GM12878 (cell line): Measurements from ENCODE around the gene RALGPS1. TPM values are rescaled to one million over a fixed set of nuclear protein-coding genes. Genes with fewer than 3 reads are reported as not detected.
A peak's percentile ranks its signal among the peaks of the same experiment; 100 is the strongest.

Experiments
- CHD4 ChIP-seq: fragments of 200-600 bp; sonication (generic); IDR thresholded peaks from 2 replicates; pipeline ENCODE4 v1.6.1; 2016; ENCODE audit warnings: mild to moderate bottlenecking
- EZH2 ChIP-seq: IDR thresholded peaks from 2 replicates; pipeline ENCODE4 v1.6.1; 2012; ENCODE audit warnings: low read depth, mild to moderate bottlenecking, control low read depth, inconsistent platforms, low read length, borderline replicate concordance; ENCODE audit not compliant: control insufficient read depth
- HCFC1 ChIP-seq: fragments of 150-350 bp; IDR thresholded peaks from 2 replicates; pipeline ENCODE4 v1.6.1; 2014; ENCODE audit warnings: low read length
- HDAC6 ChIP-seq: fragments of 200-600 bp; sonication (generic); IDR thresholded peaks from one replicate; pipeline ENCODE4 v1.8.0; 2017; ENCODE audit warnings: antibody characterized with exemption; ENCODE audit not compliant: unreplicated experiment
- IRF3 ChIP-seq: fragments of 450-650 bp; IDR thresholded peaks from 2 replicates; pipeline ENCODE4 v1.6.1; 2014; ENCODE audit warnings: mild to moderate bottlenecking
- MEF2B ChIP-seq: fragments of 450-650 bp; IDR thresholded peaks from 2 replicates; pipeline ENCODE4 v1.6.1; 2018; ENCODE audit warnings: mild to moderate bottlenecking, moderate library complexity; ENCODE audit not compliant: partially characterized antibody, poor library complexity, severe bottlenecking
- MTA2 ChIP-seq: fragments of 450-650 bp; IDR thresholded peaks from 2 replicates; pipeline ENCODE4 v1.6.1; 2016; ENCODE audit warnings: low read depth, mild to moderate bottlenecking, moderate library complexity
- MYB ChIP-seq: fragments of 150-350 bp; IDR thresholded peaks from 2 replicates; pipeline ENCODE4 v1.6.1; 2014; ENCODE audit warnings: mild to moderate bottlenecking, low read depth, low read length, borderline replicate concordance
- NKRF ChIP-seq: fragments of 450-650 bp; conservative IDR thresholded peaks from 2 replicates; pipeline ENCODE4 v1.6.1; 2017; ENCODE audit warnings: mild to moderate bottlenecking, moderate library complexity
- STAT3 ChIP-seq: IDR thresholded peaks from 2 replicates; pipeline ENCODE4 v1.6.1; 2011; ENCODE audit warnings: low read depth, low read length, improper control_type of control experiment
- USF2 ChIP-seq: IDR thresholded peaks from 2 replicates; pipeline ENCODE4 v1.6.1; 2011; ENCODE audit warnings: low read depth, low read length, improper control_type of control experiment, borderline replicate concordance
- polyA plus RNA-seq, 11 experiments: library from polyadenylated mRNA; depleted of rRNA in 4 of 11; unstranded in 6 of 11; stranded (reverse) in 5 of 11; fragments of >200 nt; fragmentation: Nextera tagmentation in 4 of 11; fragmentation: Illumina TruSeq in 1 of 11; extraction: Ambion mirVana in 4 of 11; extraction: Trizol in 1 of 11; gene quantifications; 1 replicate in 1 of 11; 2 replicates in 10 of 11; pipeline versions ENCODE4 v1.2.1 to v1.2.3, GENCODE V29; 2011 to 2016; ENCODE audit warnings: inconsistent platforms in 2 of 11, missing spikeins in 2 of 11, low read depth in 1 of 11
- total RNA-seq, 4 experiments: library from RNA; depleted of rRNA in 3 of 4; stranded (reverse); fragments of >200 nt in 3 of 4; fragmentation: Illumina TruSeq in 1 of 4; extraction: Trizol in 1 of 4; gene quantifications; 2 replicates each; pipeline versions ENCODE4 v1.2.1 to v1.2.3, GENCODE V29; 2013 to 2021

RALGPS1 gene
- total and polyA plus RNA-seq, 10 of the 15 experiments (the other 5 are each of a cell fraction or from before 2014, with no cell fraction given), result 0.13 to 5.6 (median 2.7) TPM

- TF ChIP-seq MTA2 (peak; percentile 79), STAT3 (no peak), USF2 (no peak; the same call in 1 of the 2 replicates), NKRF (no peak), HCFC1 (no peak), HDAC6 (no peak), CHD4 (no peak), IRF3 (no peak), MYB (peak; percentile 87; the same call in 1 of the 2 replicates), MEF2B (peak; percentile 100), EZH2 (no peak)
Observed at GRCh38 chr9:127166651-127167524, 252.3 kb downstream of the RALGPS1 start (continued).
